Transverse colon (tissue), 4 donors: ENCODE results near the gene PLXNB2. TPM values are rescaled to one million over a fixed set of nuclear protein-coding genes. Genes with fewer than 3 reads are reported as not detected.

Source experiments
- DNase-seq: peaks from one replicate; pipeline ENCODE4 v3.0.0-alpha.2; 2019
- H3K27ac ChIP-seq, 4 donors: fragments of 200-600 bp; sonication (generic); 2 replicates each; pipeline ENCODE4 v1.5.1; 2016 to 2018; ENCODE audit warnings: inconsistent platforms in 4 of 4
- H3K27me3 ChIP-seq: fragments of 200-600 bp; sonication (generic); 2 replicates; pipeline ENCODE4 v1.5.1; 2017; ENCODE audit warnings: inconsistent platforms
- H3K36me3 ChIP-seq, 4 donors: fragments of 200-600 bp; sonication (generic); 2 replicates each; pipeline ENCODE4 v1.5.1; 2017 to 2019; ENCODE audit warnings: inconsistent platforms in 4 of 4
- H3K4me1 ChIP-seq, 4 donors: fragments of 200-600 bp; sonication (generic); 2 replicates each; pipeline ENCODE4 v1.5.1; 2017 to 2020; ENCODE audit warnings: inconsistent platforms in 4 of 4
- H3K4me3 ChIP-seq, 4 donors: fragments of 200-600 bp; sonication (generic); 1 replicate in 1 of 4; 2 replicates in 3 of 4; pipeline versions ENCODE4 v1.5.1 to v1.6.1; 2017 to 2019; ENCODE audit warnings: inconsistent platforms in 4 of 4
- H3K9me3 ChIP-seq, 2 donors: fragments of 200-600 bp; sonication (generic); 2 replicates each; pipeline ENCODE4 v1.5.1; 2017 to 2019; ENCODE audit warnings: inconsistent platforms in 2 of 2
- CTCF ChIP-seq, 5 experiments: fragments of 200-600 bp in 3 of 5; fragments of 450-650 bp in 2 of 5; sonication (generic) in 3 of 5; IDR thresholded peaks; 1 replicate in 2 of 5; 2 replicates in 3 of 5; pipeline ENCODE4 v1.5.1; 2016 to 2017; ENCODE audit warnings: antibody characterized with exemption in 5 of 5, inconsistent platforms in 3 of 5, mild to moderate bottlenecking in 2 of 5, moderate library complexity in 1 of 5
- EP300 ChIP-seq: sonication (generic); formaldehyde crosslinking; IDR thresholded peaks from one replicate; pipeline ENCODE4 v1.6.1; 2017; ENCODE audit warnings: antibody characterized with exemption, low read depth
- POLR2A ChIP-seq: fragments of 450-650 bp; IDR thresholded peaks from one replicate; pipeline ENCODE4 v1.6.1; 2016; ENCODE audit warnings: antibody characterized with exemption, mild to moderate bottlenecking, moderate library complexity
- POLR2AphosphoS5 ChIP-seq, 3 donors: sonication (generic); formaldehyde crosslinking; IDR thresholded peaks; one replicate each; pipeline ENCODE4 v1.6.1; 2016; ENCODE audit warnings: antibody characterized with exemption in 3 of 3
- whole genome bisulfite sequencing, 2 donors: methylation state at CpG; one replicate each; pipeline ENCODE4 v1.1.5; 2018; ENCODE audit warnings: low coverage in 1 of 2; 5-methylcytosine and 5-hydroxymethylcytosine counted together
- in situ Hi-C, 4 donors: fragments of 200-750 bp; cut with MboI; loops; one replicate each; pipeline versions ENCODE4 v1.15.0 to v1.15.1; 2017; ENCODE audit warnings: low sequenced_read_pairs in 3 of 4, low pct_ligation_motif_present in 1 of 4, low pct_unique_long_range_greater_than_20kb in 1 of 4
- intact Hi-C: fragments of 100-400 bp; cut with DNase I; formaldehyde crosslinking; loops from one replicate; pipeline ENCODE4 v1.15.1; 2023; ENCODE audit warnings: low total_unique reads
- total RNA-seq, 4 donors: library from RNA; depleted of rRNA; stranded (reverse); fragments of >200 nt; gene quantifications; one replicate each; pipeline ENCODE4 v1.1.0, GENCODE V29; 2016

The PLXNB2 gene
- total RNA-seq, 4 donors from 2014 or later, result 305 to 880 (median 460) TPM

- Histone ChIP-seq H3K4me1 (peaks cover 29 to 55% (median 45%) of the 10 kb centered on the region in 4 donors), H3K36me3 (no peaks in the 10 kb centered on the region), H3K27ac (peak overlapping the region; percentile 80 to 94 (median 84)), H3K9me3 (no peaks in the 10 kb centered on the region), H3K27me3 (no peaks in the 10 kb centered on the region), H3K4me3 (no peak overlapping the region)
- no peak for TF ChIP-seq POLR2A
- TF ChIP-seq CTCF (IDR thresholded peaks at IDR 0.05), result no peak
- no peak for TF ChIP-seq EP300
- TF ChIP-seq POLR2AphosphoS5 (IDR thresholded peaks at IDR 0.05), result no peak
- 53% methylated on average over 13 of the region's 19 CpGs; no CpG with 5 or more reads in 1 of the 2 donors for WGBS, 2 donors
- in situ Hi-C loops (no loop called here), intact Hi-C loops (no loop called here)
- DNase-seq, result no peak
Observed at GRCh38 chr22:50307890-50308596, 597 bp upstream of the PLXNB2 start.

- WGBS, 2 donors, result 5% methylated on average over 20 of the region's 21 CpGs; no CpG with 5 or more reads in 1 of the 2 donors
- in situ Hi-C loops (no loop called here), intact Hi-C loops (no loop called here)
- H3K4me3 ChIP-seq, result peak overlapping the region; percentile 48 to 97 (median 93)
- H3K4me1 ChIP-seq, result peaks cover 49 to 75% (median 65%) of the 10 kb centered on the region in 4 donors
- H3K36me3 ChIP-seq, result no peaks in the 10 kb centered on the region
- TF ChIP-seq CTCF (IDR thresholded peaks at IDR 0.05) (no peak), POLR2AphosphoS5 (IDR thresholded peaks at IDR 0.05) (peak; percentile 70 to 87 (median 84)), POLR2A (peak; percentile 81), EP300 (no peak)
- no peaks in the 10 kb centered on the region for H3K27me3 ChIP-seq
- no peaks in the 10 kb centered on the region for H3K9me3 ChIP-seq
- DNase-seq, result peak; percentile 89
- peak overlapping the region; percentile 92 to 97 (median 94) for H3K27ac ChIP-seq
Observed at GRCh38 chr22:50305923-50306566, 1.4 kb downstream of the PLXNB2 start.

GRCh38 chr22:50305393-50305922, 2.0 kb downstream of the PLXNB2 start:
- intact Hi-C loops, result no loop called here
- H3K4me1 ChIP-seq, result peaks cover 55 to 81% (median 70%) of the 10 kb centered on the region in 4 donors
- peak; percentile 68 for DNase-seq
- H3K27ac ChIP-seq, result peak overlapping the region; percentile 92 to 97 (median 94)
- no peaks in the 10 kb centered on the region for H3K36me3 ChIP-seq
- no peaks in the 10 kb centered on the region for H3K9me3 ChIP-seq
- no peaks in the 10 kb centered on the region for H3K27me3 ChIP-seq
- H3K4me3 ChIP-seq, result peak overlapping the region in 3 of 4 donors; percentile 92 to 97 (median 94)
- TF ChIP-seq POLR2A, result no peak
- no peak for TF ChIP-seq EP300
- no peak for TF ChIP-seq CTCF (IDR thresholded peaks at IDR 0.05)
- TF ChIP-seq POLR2AphosphoS5 (IDR thresholded peaks at IDR 0.05), result no peak
- in situ Hi-C loops, result no loop called here
- 34% methylated on average over 14 of the region's 14 CpGs; no CpG with 5 or more reads in 1 of the 2 donors for WGBS, 2 donors
